GM21825 (cell line): ENCODE measurements around the gene RBBP9.
"Not testable (repeated sequence)": the region's sequence is repeated elsewhere in the genome, so short reads cannot be mapped to it uniquely, and the experiment has no call there.

Experiments
- ATAC-seq: cut with Tn5 transposase; IDR thresholded peaks from one replicate; pipeline ENCODE4 v1.9.1; 2021; ENCODE audit warnings: mild to moderate bottlenecking, moderate library complexity; ENCODE audit not compliant: unreplicated experiment

The RBBP9 gene

DNA sequence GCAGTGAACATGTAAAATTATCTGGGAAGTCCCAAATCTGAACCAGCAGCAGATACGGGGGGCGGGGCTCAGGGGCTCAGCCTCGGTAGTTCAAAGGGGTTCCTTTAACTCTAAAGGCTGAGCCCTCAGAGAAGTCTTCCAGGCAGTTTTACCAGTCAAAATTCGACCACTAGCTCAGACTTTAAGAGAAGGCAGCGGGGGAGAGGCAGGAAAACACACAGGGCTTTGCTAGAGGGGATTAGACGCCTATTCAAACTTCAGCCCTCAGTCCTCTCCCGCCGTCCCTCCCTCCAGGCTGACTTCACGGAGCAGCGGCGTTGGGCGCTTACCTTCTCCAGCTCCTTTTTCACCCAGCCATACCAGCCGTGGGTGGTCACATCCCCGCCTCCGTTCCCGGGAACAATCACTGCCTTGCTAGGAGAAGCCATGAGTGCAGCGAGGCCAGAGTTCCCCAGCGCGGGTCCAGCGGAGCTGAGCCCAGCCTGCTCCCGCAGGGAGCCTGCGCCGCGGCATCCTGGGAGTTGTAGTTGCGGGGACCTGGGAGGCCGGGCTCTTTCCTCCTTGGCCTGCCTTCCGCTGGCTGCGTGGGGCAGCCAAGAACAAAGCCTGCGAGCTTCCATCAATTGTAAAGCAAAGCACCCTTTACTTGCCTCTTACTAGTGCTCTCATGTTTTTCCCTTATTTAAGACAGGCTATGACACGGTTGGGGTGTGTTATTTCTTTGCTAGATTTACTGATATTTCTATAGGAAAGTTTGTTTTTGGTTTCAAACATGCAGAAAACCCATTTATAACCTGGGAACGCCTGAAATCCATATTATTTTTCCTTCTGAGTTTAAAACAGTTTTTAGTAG lies at the start of gene RBBP9:
TSS of gene RBBP9 (minus strand) at position 486 of the 853 bp plus-strand sequence. CDS start at position 428, 58 bp downstream.
- peak; percentile 100 for ATAC-seq

DNA sequence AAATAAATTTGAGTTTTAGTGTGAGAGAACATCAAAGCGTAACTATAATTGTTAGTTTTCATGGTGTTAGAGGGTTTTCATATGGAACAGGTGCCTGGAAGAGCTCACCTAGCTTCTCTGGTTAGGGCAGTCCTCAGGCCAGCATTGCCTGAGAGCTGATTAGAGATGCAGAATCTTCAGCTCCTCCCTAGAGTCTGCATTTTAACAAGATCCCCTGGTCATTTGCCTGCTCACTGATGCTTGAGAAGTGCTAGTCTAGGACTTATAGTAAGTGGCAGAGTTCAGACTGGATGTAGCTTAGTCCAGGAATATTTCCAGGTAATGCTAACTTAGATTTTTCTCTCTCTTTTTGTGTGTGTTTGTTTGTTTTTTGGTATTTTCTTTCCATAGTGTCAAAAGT lies 48.5 kb upstream of the RBBP9 start:
- no peak for ATAC-seq

DNA sequence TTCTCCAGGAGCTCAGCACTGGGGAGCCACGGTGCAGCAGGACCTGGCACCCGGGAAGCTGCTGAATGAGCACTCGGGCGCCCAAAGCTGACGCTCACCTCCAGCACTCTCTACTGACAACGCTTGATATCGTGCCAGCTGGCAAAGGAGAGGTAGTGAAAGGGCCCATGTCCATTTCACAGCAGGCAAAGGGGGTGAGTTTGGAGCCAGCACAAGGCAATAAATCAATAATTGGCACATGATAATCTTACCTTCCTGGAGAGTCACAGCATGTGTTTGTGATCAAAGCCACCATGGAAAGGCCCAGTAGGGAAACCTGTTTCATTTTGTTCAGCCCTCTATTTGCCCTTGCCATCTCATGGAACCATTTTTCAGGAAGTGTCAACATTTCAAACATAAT lies 46.9 kb upstream of the RBBP9 start:
- ATAC-seq: no peak

DNA sequence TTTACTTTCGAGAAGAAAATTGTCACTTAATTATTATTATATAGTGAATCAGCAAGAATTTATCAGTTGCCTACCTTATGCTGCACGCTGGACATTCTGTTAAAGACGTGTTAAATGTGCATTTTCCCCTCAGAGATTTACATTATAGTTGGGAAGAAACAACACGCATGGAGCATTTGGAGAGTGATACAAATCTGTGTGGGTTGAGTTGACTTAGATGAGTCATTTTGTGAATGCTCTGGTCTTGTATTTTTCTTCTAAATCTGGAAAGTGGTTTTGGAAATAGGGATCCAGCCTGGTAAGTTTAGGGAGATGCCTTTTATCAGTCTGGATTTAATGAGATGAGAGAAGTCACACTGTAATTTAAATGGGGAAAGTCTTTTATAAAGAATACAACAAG lies 46.2 kb upstream of the RBBP9 start:
- no peak for ATAC-seq

DNA sequence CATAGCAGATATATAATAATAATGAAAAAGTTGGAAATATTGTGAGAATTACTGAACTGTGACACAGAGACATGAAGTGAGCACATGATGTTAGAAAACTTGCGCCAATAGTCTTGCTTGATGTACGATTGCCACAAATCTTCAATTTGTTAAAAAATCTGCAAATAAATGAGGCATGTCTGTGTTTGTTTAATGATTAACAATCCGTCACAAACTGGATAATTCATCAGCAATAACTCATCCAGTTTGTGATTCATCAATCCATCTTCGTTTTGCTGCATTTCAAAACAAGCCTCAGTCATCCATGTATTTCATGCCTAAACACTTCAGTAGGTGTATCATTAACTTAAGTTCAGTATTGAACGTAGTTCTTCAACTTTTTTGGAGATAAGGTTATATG lies 44.7 kb upstream of the RBBP9 start:
- ATAC-seq: no peak

DNA sequence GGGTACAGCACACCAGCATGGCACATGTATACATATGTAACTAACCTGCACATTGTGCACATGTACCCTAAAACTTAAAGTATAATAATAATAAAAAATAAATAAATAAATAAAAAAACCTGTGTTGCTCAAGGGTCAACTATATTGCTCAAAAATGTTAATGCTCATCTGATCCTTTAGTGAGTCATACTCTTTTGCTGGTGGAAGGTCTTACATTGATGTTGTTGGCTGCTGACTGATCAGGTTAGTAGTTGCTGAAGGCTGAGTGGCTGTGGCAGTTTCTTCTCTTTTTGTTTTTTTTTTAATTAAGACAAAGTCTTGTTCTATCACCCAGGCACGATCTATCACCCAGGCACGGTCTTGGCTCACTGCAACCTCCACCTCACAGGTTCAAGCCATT lies 40.6 kb upstream of the RBBP9 start:
- ATAC-seq: no peak

DNA sequence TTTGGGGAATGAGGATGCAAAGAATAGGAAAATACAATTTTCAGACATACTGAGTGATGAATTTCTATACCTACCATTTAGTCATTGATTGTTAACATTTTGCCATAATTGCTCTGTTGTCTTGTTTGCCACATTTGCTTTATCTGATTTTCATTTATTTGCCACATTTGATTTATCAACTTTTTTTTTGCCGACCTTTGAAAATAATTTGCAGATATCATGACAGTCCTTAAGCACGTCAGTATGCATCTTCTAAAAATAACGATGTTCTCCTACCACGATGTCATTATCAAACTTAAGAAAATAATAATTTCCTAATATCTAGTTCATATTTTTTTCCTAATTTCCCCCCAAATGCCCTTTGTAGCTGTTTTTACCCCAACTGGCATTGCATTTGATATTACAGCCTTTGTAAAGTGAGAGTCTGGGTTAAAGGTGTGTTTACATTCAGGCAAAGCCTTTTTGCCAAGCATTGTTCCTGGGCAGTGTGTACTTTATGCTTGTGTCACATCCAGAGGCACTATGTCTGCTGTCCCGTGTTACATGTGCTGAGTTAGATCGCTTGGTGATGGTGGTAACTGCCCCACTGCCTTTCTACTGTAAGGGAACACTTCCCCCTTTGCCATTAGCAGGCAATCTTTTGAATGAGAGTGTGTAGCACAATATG lies 37.1 kb upstream of the RBBP9 start:
- no peak for ATAC-seq

DNA sequence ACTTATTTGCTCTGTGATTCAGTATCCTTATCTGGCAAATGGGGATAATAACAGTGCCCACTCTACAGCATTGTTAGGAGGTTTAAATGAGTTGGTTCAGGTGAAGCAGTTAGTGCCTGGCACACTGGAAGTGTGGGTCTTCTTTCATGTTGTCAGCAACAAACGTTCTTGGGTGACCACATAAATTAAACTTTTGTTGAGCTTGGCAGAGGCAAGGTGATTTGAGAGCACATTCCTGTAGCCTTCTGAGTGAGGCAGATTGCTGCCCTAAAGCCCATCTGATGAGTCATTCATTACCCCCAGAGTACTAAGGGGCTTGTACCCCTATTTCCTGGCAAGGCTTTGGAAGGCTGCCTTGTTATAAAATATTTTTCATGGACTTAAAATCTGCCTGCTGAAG lies 36.5 kb upstream of the RBBP9 start:
- ATAC-seq: no peak

DNA sequence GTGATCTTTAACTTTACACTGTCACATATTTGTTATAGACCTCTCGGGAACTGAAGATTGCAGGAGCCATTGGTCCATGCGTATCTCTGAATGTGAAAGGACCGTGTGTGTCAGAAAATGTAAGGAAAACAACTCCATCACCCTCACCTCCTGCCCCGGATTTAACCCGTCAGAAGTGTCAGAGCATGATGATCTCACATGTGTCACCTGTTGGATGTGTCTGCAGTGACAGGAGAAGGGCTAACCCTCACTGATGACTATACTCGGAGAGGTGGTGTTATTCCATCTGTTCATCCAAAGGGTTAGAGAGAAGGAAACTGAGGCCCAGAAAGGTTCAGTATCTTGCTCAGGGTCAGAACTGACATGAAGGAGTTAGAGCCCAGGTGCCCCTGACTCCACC lies 35.6 kb upstream of the RBBP9 start:
- ATAC-seq: no peak

DNA sequence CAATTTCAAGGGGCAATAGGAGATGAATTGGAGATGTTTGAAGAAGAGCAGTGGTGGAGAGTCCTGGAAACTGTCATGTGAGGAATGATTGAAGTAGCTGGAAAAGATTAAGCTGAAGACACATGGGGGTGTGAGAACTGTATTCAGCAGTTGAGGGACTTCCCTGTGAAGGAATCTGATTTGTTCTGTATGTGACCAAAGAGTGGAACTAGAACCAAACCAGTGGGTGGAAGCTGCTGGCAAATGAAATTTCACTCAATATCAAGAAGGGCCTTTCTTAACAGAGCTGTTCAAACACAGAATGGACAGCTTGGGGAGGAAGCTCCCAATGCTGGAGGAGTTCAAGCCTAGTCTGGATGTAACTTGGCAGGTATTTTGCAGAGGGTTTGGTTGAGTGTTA lies 32.0 kb upstream of the RBBP9 start:
- no peak for ATAC-seq

DNA sequence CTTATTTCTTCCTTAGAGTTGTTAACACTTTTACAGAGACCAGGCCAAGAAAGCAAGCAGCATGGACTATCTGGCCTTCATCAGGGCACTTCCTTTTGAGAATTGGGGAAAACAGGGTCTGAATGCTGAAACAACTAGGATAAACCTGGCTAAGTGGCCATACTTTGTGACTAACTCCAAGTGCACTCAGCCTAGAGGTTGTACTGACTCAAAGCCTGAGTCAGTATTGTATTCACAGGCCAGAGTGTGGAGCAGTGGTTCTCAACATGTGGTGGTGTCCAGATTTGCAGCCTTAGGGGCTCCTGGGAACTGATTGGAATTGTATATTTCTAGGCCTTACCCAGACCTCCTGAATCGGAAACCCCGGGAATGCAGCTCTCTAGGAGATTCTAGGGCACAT lies 30.8 kb upstream of the RBBP9 start:
- ATAC-seq: no peak

DNA sequence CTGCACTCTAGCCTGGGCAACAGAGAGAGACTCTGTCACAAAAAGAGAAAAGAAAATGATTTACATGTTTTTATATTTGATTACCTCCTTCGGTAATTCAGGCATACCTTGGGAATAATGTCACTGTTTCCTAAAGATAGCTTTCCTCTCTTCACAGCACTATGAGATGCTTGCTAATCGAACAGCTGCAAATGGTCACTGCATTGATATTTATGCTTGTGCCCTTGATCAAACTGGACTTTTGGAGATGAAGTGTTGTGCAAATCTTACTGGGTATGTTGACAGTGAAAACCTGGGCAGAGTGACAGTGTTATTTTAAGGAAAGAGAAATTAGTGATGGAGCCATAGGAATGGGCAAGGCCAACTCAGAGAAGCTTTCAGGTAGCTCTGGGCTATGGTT lies 30.3 kb upstream of the RBBP9 start:
- ATAC-seq: no peak

DNA sequence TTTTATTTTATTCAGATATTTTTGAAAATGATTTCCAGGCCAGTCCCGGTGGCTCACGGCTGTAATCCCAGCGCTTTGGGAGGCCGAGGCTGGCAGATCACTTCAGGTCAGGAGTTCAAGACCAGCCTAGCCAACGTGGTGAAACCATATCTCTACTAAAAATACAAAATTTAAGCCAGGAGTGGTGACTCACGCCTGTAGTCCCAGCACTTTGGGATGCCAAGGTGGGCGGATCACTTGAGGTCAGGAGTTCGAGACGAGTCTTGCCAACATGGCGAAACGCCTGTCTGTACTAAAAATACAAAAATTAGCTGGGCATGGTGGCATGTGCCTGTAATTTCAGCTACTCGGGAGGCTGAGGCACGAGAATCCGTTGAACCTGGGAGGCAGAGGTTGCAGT lies 29.7 kb upstream of the RBBP9 start:
- ATAC-seq: not testable (repeated sequence)

DNA sequence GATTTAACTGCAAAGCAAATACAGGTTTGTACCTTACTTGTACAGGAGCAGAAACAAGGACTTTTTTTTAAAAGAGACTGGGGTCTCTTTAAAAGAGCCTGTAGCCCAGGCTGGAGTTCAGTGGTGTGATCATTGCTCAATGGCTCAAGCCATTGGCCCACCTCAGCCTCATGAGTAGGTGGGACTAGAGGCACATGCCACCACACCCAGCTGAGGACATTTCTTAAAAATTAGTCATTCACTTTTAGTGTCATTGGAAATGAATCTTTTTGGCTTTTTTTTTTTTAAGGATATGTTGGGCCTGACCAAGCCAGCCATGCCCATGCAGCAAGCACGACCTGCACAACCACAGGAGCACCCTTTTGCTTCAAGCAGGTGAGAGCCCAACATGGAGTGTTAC lies 27.6 kb upstream of the RBBP9 start:
- ATAC-seq: no peak

DNA sequence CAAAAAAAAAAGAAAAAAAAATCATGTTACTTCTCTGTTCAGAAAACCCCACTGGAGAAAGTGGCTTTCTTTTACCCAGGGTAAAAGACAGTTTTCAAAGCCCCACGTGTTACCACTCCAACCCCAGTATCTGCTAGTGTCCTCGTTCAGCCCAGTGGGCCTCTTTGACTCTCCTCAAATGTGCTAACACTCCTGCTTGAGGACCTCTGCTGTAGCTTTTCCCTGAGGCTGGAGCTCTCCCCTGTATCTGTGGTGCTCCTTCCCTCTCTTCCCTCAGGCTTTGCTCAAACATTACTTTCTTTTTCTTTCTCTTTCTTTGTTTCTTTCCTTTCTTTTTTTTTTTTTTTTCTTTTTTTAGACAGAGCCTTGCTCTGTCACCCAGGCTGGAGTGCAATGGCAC lies 26.0 kb upstream of the RBBP9 start:
- ATAC-seq: no peak

DNA sequence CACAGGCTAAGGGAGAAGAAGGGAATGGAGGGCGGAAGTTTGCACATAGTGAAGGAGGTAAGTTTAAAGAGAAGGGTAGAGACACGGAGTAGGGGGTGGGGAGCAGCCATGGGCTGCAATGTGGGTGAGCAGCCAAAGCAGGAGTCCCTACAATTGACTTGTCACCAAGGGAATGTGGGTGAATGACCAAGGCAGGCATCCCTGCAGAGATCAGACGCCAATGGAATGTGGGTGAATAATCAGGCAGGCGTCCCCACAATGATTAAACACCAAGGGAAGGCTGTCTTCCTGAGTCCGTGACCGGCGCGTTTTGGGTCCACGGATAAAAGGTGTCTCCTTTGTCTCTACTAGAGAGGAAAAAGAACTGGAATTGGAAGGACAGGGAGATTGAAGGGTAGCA lies 25.0 kb upstream of the RBBP9 start:
- ATAC-seq: not testable (repeated sequence)

DNA sequence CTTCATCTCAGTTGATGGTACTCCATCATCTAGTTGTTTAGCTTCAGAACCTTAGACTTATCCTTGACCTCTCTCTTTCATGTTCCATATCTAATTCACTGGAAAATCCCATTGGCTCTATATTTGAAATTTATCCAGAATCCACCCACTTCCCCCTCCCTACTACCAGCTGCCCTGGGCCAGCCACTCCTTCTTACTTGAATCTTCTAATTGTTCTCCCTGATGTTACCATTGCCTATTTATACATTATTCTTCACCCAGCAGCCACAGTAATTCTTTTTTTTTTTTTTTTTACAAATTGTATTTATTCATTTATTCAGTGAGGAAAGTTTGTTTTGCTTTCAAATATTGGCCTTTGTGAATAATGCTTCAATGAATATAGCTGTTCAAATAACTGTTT lies 18.9 kb upstream of the RBBP9 start:
- ATAC-seq: no peak

DNA sequence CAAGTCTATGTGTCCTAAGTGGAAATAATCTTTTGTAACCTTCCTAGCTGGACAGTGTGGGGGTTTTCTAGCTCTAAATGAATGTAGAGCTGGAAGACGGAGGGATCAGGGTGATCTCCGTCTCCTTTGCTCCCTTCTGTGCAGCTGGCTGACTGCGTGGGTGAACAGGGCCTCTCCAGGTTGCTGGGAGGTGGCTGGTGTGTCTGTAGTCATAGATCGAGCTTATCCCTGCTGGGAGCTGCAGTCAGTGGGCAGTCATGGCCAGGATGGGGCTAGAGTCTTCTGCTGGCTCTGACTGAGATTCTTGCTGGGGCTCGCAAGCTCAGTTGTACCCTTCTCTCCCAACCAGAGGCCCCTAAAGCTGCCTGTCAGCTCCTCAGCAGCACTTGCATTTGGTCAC lies 17.1 kb upstream of the RBBP9 start:
- no peak for ATAC-seq

DNA sequence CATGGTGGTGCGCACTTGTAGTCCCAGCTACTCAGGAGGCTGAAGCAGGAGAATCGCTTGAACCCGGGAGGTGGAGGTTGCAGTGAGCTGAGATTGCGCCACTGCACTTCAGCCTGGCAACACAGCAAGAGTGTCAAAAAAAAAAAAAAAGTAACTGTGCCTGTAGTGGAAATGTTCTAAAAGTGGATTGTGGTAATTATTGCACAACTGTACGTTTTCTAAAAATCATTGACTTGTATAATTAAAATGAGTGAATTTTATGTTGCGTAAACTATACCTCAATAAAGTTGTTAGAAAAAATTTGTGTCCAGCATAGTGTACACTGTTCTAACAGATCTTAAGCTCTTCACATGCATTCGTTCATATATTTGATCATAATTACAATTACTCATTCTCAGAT lies 16.2 kb upstream of the RBBP9 start:
- no peak for ATAC-seq

DNA sequence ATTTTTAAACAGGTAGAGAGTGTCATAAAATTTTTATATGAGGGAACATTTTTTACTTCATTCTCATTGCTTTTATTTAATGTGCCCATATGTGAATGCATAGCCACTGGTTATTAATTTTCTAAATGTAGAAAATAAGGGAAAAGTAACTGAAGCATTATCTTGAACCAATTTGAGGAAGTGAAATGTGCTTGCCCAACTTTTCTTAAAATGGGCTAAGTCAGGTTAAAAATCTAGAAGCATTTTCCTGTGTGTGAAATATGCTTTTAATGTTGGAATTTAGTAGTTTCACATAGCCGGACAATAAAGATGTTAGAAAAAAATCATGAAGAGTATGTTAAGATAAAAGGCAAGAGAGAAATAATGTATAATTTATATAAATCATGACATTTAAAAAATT lies 14.5 kb upstream of the RBBP9 start:
- no peak for ATAC-seq

DNA sequence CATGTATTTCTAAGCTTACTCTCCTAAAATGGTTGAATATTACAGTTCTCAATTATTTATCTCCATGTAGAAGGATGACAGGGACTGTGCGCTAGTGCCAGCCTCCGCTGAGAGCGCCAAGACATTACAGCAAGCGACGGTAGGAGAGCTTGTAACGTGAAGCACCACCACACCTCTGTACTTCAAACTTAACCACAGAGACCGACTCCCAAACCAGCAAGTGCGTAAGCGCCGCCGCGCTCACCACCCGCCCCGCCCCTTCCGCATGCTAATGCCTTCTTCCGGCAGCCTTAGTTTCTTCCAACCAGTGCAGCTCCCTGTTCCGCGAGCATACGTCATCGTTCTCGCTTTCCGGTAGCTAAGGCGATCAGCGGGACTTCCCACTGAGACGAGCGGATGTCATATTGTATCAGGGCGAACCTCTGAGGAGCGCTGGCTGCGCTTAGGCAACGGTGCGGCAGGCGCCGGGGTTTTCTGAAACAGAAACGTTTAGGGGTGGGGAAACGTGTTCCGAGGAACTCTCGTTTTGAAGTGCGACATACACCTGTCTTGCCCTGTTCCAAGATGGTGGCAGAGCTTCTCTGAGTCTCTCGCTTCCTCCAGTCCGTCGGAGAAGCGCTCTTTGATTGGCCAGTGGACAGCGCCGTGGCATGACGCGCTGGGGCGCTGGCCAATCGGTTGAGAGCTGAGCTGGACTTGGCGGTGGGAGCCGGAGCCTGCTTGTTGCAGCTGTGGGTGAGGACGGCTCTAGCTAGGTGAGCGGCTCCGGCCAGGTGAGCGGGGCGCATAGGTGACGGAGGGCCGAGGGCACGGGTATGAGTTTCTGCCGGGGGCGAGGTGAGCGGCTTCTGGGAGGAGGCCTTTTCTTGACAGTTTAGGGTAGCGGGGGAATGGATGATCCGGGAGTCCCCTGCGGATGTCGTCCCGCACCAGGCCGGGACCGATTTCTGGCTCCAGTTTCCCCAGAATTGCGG lies 10.5 kb upstream of the RBBP9 start, which contains the start of gene SEC23B:
TSS of gene SEC23B (plus strand) at position 723 of the 974 bp plus-strand sequence. CDS start 2,896 bp downstream, outside the sequence.
- ATAC-seq: peak; percentile 93
